ES-I3 (cell line): ENCODE measurements around the gene NUP93.

Source experiments
- H3K36me3 ChIP-seq: 2 replicates; pipeline ENCODE4 v1.6.1; 2013; ENCODE audit warnings: mild to moderate bottlenecking, low read length, control low read depth, moderate library complexity; ENCODE audit not compliant: insufficient read depth
- H3K4me1 ChIP-seq: 2 replicates; pipeline ENCODE4 v1.6.1; 2013; ENCODE audit warnings: mild to moderate bottlenecking, control low read depth, low read length; ENCODE audit not compliant: insufficient read depth
- H3K9ac ChIP-seq: 2 replicates; pipeline ENCODE4 v1.6.1; 2013; ENCODE audit warnings: low read depth, mild to moderate bottlenecking, low read length, moderate library complexity
- H3K9me3 ChIP-seq: 2 replicates; pipeline ENCODE4 v1.6.1; 2013; ENCODE audit warnings: mild to moderate bottlenecking, low read length, moderate library complexity; ENCODE audit not compliant: control insufficient read depth, insufficient read depth

NUP93 gene

DNA sequence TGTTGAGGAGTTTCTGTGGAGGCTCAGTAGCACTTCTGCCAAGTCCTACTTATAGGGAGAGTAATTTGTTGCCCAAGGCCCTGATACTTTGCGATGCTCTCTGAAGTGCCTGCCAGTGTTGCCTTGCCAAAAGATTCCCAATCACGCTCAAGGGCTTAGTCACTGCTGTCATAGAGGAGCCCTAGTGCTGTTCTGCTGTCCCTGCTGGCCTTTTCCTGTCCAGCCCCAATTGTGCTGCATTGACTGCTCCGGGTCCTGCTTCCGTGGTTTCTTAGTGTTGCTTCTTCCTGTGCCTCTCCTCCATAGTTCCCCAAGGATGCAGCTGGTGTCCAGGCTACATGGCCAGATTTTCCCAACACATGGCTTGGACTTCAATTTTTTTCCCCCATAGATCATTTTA is 13.9 kb downstream of the NUP93 start:
- Histone ChIP-seq H3K4me1 (peaks cover 29% of the 10 kb centered on the region), H3K9me3 (no peaks in the 10 kb centered on the region), H3K9ac (no peak overlapping the region), H3K36me3 (no peaks in the 10 kb centered on the region)

DNA sequence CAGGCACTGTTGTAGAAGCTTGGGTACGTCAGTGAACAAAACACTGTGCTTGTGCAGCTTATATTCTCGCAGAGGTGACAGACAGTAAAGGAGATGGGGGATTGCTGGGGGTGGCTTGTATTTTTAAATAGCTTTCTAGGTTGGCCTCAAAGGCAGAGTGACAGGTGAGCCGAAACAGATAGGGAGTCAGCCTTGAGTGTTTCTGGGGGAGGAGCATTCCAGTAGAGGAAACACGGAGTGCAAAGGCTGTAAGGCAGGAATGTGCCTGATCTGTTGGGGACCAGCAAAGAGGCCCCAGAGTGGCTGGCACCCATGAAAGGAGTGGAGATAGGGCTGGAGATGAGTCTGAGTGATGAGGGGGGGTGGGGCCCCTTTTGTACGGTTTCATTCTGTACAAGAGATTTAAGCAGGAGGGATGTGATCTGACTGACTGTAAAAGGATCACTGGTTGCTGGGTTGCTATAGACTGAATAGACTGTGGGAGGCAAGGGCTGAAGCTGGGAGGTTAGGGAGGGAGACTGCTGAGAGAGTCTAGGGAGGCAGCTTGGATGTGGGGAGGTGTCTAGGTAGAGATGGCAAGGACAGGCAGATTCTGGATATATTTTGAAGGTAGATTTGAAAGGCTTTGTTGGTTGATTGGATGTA is 15.2 kb downstream of the NUP93 start:
- Histone ChIP-seq H3K9me3 (no peaks in the 10 kb centered on the region), H3K36me3 (no peaks in the 10 kb centered on the region), H3K4me1 (peaks cover 29% of the 10 kb centered on the region), H3K9ac (no peak overlapping the region)

DNA sequence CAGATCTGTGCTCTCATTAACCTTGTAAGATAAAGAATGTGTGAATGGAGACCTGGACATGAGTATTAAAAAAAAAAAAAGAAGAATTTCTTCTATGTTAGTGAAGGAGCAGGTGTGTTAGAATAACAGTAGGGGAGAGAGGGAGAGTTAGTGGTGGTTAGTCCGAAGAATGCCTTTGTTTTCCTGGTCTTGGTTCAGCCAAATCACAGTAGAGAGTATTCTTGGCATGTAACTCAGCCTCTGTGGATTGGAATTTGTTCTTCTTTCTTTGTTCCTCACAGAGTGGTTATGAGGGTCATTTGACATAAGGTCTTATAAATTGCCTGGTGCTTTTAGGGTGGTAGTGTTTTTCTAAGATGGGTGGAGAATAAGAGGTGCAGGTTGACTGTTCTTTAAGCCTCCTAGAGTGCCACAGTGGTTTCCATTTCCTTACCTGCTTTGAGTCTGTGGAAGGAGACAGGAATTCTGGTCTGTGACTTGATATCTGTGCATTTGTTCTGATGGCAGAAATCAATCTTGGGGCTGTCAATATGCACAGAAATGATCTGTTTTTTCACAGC is 17.6 kb downstream of the NUP93 start:
- peaks cover under 1% of the 10 kb centered on the region; the same call in 1 of the 2 replicates for H3K9me3 ChIP-seq
- H3K36me3 ChIP-seq, result peaks cover 4% of the 10 kb centered on the region; the same call in 1 of the 2 replicates
- H3K4me1 ChIP-seq, result peaks cover 29% of the 10 kb centered on the region
- H3K9ac ChIP-seq, result no peak overlapping the region

DNA sequence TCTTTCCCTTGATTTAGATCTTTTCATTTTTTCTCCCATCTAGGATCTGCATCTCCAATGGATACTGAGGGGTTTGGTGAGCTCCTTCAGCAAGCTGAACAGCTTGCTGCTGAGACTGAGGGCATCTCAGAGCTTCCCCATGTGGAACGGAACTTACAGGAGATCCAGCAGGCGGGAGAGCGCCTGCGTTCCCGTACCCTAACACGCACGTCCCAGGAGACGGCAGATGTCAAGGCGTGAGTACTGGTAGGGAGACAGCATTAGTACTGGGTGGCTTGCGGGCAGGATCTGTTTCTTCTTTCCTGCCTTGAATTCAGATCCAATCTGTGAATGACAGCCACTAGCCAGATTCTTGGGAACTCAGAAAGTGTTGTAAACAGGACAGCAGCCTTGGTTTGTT is 18.3 kb downstream of the NUP93 start:
- Histone ChIP-seq H3K9me3 (peaks cover 5% of the 10 kb centered on the region; the same call in 1 of the 2 replicates), H3K4me1 (peaks cover 29% of the 10 kb centered on the region), H3K9ac (no peak overlapping the region), H3K36me3 (peaks cover 4% of the 10 kb centered on the region; the same call in 1 of the 2 replicates)

DNA sequence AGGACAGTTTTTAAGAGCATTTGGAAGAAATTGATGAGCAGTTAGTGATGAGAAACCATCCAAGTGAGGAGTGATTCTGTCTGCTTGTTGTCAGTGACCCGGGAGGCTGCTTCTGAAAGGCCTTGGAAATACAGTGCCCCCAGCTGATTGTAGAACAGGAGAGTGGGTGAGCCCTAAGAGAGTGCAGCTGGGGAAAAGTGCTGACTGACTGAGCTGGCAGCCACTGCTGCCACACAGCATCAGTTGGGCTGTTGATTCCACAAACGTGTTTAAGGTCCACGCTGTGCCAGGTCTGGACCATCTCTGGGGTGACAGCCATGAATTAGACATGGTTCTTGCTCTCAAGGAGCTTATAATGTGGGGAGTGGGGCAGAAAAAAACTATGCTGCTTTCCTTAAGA is 18.9 kb downstream of the NUP93 start:
- Histone ChIP-seq H3K36me3 (peaks cover 4% of the 10 kb centered on the region; the same call in 1 of the 2 replicates), H3K4me1 (peaks cover 26% of the 10 kb centered on the region), H3K9ac (no peak overlapping the region), H3K9me3 (peaks cover 7% of the 10 kb centered on the region; the same call in 1 of the 2 replicates)

DNA sequence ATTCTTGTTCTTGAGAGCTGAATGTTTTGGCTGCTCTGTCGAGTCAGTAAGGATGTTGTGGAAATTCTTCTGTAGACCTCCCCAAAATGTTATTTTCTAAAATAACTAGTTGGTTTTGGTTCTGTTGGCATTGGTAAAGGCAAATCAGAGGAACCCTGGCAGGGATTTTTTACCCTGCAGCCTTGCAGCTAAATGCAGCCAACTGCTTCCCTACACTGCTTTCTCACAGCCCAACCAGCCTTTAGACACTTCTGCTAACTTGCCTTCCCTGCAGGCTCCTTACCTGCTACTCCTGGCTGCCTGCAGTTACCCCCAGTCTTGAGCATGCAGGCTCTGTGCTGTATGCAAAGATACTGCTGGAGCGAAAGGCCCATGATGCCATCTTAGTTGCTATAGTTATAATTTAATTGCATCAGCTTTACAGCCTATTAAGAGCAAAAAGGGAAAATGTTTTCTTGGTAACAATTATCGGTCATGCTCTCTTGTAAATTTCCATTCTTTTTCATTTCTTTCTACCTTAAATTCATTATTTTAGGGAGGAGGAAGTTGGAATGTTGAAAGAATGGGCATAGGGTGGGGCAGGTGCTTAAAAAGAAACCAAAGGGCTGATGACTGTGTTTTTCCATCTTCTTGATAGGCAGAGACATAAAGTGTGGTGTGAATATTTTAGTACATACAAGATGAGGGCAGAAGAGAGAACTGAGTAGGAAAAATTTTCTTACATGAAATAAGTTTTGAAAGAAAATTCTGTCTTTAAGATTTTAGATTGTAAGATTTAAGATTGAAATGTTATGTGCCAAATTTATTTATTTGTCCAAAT is 20.0 kb downstream of the NUP93 start:
- Histone ChIP-seq H3K36me3 (peaks cover 4% of the 10 kb centered on the region; the same call in 1 of the 2 replicates), H3K4me1 (peaks cover 18% of the 10 kb centered on the region), H3K9me3 (peaks cover 7% of the 10 kb centered on the region; the same call in 1 of the 2 replicates), H3K9ac (no peak overlapping the region)

DNA sequence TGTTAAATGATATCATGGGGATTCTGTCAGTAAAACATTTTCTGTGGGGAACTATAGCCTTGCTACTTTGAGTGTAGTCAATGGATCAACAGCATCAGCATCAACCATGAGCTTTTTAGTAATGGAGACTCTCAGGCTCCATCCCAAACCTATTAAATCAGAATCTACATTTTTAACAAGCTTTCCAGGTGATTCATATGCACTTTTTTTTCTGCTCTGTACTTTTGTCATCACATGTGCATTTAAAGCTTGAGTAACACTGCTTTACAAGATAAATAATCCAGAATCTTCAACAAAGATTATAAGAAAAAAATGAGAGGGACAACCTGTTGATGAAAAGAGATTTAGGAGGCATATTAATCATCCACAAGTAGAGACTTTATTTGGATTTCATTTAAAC is 23.5 kb downstream of the NUP93 start:
- Histone ChIP-seq H3K9me3 (peaks cover 7% of the 10 kb centered on the region; the same call in 1 of the 2 replicates), H3K9ac (no peak overlapping the region), H3K36me3 (peaks cover 4% of the 10 kb centered on the region; the same call in 1 of the 2 replicates), H3K4me1 (0 out of 2 replicates have a peak, but pooled peaks cover under 1% of the 10 kb centered on the region)

DNA sequence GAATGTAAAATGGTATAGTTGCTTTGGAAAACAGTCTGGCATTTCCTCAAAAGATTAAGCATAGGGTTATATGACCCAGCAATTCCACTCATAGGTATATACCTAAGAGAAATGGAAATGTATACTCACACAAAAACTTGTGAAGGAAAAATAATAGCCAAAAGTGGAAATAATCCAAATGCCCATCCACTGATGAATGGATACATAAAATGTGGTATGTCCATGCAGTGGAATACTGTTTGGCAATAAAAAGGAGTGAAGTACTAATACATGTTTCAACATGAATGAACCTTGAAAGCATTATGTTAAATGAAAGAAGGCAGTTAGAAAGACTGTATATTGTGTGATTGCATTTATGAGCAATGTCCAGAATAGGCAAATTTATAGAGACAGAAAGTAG is 25.1 kb downstream of the NUP93 start:
- Histone ChIP-seq H3K9ac (no peak overlapping the region), H3K36me3 (peaks cover 5% of the 10 kb centered on the region), H3K9me3 (peaks cover 7% of the 10 kb centered on the region; the same call in 1 of the 2 replicates), H3K4me1 (no peaks in the 10 kb centered on the region)

DNA sequence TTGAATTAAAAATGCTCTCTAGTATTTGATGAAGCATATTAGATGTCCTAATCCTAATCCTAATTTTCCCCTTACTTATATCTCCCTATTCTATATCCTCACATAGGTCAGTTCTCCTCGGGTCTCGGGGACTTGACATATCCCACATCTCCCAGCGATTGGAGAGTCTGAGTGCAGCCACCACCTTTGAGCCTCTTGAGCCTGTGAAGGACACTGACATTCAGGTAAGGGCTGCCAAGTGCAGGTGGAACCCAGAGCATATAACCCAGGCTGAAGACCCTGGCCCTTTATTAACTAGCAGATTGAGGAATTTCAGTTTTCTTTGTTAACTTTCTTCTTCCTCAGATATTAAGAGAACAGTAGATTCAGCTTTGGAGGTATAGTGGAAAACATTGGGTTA is 28.5 kb downstream of the NUP93 start:
- H3K9ac ChIP-seq, result no peak overlapping the region
- H3K9me3 ChIP-seq, result no peaks in the 10 kb centered on the region; the same call in 1 of the 2 replicates
- peaks cover 9% of the 10 kb centered on the region for H3K36me3 ChIP-seq
- H3K4me1 ChIP-seq, result no peaks in the 10 kb centered on the region

DNA sequence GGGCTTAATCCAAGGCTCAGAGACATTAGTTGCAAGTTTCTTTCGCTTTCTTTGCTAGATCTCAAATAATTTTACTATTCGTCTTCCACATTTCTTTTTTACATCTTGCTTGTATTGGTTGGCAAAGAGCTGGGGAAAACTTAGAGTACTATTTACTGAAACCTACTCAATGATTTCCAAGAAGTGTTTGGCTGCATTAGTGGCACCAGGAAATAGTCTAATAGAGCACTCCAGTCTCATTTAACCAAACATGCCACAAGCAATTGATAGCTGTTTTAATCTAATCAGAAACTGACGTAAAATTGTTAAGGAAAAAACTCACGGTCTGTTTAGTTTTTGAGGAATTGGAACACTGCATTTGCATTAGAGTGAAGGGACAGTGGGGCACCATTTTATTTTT is 29.0 kb downstream of the NUP93 start:
- Histone ChIP-seq H3K9me3 (no peaks in the 10 kb centered on the region; the same call in 1 of the 2 replicates), H3K9ac (no peak overlapping the region), H3K4me1 (no peaks in the 10 kb centered on the region), H3K36me3 (peaks cover 9% of the 10 kb centered on the region)

DNA sequence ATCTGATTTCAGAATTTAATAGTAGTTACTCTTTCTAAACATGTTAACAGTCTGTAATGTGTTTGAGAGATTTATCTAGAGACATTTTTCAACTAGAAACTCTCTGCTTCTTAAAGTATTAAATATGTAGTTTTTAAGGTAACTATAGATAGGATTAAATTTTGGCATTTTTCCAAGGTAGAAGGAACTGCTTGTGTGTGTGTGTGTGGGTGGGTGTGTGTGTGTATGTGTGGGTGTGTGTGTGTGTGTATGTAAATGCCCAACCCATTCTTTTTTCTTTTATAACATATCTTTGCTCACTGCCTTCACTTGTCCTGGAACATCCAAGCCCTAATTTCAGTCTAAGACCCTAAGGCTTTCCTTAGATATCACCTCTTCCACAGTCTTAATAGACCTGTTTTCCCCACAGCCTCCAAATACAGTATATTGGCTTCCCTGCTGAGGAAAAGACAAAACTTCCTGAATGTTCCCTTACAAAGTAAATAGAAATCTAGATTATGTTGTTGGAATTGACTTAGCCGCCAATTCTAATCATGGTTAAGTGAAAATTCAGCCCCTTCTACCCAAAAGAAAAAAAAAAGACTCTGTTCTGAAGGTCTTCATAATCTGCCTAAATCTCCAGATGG is 33.5 kb downstream of the NUP93 start:
- H3K9me3 ChIP-seq, result no peaks in the 10 kb centered on the region
- H3K36me3 ChIP-seq, result peaks cover 9% of the 10 kb centered on the region
- no peak overlapping the region for H3K9ac ChIP-seq
- no peaks in the 10 kb centered on the region for H3K4me1 ChIP-seq

DNA sequence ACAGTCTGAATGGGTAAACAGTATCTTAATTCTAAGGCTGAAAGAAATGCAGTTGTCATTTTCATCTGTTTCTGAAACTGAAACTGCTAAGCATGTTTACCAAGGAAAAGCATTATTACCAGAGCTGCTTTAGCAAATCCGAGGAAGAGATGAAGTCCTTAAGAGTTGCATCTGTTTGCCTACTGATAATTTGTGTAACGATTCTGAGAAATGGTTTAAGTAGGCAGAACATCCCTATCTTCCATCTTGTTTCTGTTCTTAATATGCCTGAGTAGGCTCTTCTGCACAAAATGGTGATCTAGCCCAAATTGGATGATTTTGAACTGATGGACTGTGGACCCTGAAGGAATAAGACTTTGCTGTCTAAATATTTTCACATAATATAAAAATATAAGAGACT is 34.9 kb downstream of the NUP93 start:
- no peaks in the 10 kb centered on the region for H3K9me3 ChIP-seq

DNA sequence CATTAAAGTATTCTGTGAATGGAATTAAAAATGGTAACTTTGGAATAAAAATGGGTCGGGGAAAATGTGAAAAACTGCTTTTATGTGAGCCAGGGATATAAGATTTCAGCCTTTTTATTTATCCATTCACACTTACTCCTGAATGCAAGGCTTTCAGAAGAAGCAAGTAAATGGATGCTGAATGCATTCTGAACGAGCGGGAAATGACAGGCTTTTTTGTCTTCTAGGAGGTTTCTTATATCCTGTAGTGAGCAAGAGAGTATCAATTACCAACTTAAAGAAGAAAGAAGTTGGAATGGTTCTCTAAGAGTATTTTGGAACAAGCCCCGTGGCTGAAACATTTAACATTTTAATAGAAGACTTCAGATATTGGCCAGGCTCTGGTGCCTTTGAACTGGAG is 36.0 kb downstream of the NUP93 start:
- Histone ChIP-seq H3K36me3 (peaks cover 4% of the 10 kb centered on the region), H3K9me3 (no peaks in the 10 kb centered on the region), H3K4me1 (no peaks in the 10 kb centered on the region), H3K9ac (no peak overlapping the region)

More for the DNA sequence above, 34.9 kb downstream of the NUP93 start:
- peaks cover 9% of the 10 kb centered on the region for H3K36me3 ChIP-seq
- no peaks in the 10 kb centered on the region for H3K4me1 ChIP-seq
- H3K9ac ChIP-seq, result no peak overlapping the region

DNA sequence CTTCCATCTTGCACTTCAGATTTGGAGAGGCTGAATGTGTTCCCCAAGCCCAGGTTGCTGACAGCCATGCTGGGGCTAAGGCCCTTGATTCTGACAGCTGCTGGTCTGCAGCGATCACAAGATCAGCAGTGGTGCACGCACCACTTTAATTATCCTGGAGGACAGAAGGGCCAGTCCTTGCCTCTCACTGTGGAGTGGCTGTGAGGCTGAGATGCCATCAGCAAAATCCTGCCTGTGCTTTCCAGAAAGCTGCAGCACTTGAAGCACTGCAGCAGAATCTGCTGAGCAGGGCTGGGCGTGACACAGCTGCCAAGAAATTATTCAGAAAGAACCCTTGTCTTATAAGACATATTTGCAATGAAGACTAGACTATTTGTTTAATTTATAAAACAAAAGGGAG is 37.1 kb downstream of the NUP93 start:
- Histone ChIP-seq H3K9me3 (no peaks in the 10 kb centered on the region), H3K9ac (no peak overlapping the region), H3K36me3 (peaks cover 4% of the 10 kb centered on the region), H3K4me1 (no peaks in the 10 kb centered on the region)
